ENCODE results near the gene ACAD9.
"Not testable (repeated sequence)": the region's sequence is repeated elsewhere in the genome, so short reads cannot be mapped to it uniquely, and the experiment has no call there.

ACAD9 gene

GRCh38 chr3:128861491-128861890 is 17.9 kb upstream of the ACAD9 start:
- no peak for DNase-seq (ENCODE audit: low spot score)

- no peak for DNase-seq (ENCODE audit: low spot score)
Observed at GRCh38 chr3:128863560-128863959, 15.9 kb upstream of the ACAD9 start.

- DNase-seq (ENCODE audit: low spot score): no peak
Observed at GRCh38 chr3:128864351-128864811, 15.0 kb upstream of the ACAD9 start.

- not testable (repeated sequence) for DNase-seq (ENCODE audit: low spot score)
Observed at GRCh38 chr3:128864849-128865804, 14.3 kb upstream of the ACAD9 start.

- no peak for DNase-seq (ENCODE audit: low spot score)
Observed at GRCh38 chr3:128867200-128868125, 12.0 kb upstream of the ACAD9 start.

GRCh38 chr3:128870347-128870746 is 9.1 kb upstream of the ACAD9 start:
- no peak for DNase-seq (ENCODE audit: low spot score)

GRCh38 chr3:128872282-128872681 is 7.1 kb upstream of the ACAD9 start:
- no peak for DNase-seq (ENCODE audit: low spot score)

GRCh38 chr3:128872744-128873143 is 6.7 kb upstream of the ACAD9 start:
- DNase-seq (ENCODE audit: low spot score): no peak

- DNase-seq (ENCODE audit: low spot score): no peak
Observed at GRCh38 chr3:128873244-128874022, 6.0 kb upstream of the ACAD9 start.

GRCh38 chr3:128874481-128875180 is 4.8 kb upstream of the ACAD9 start:
- DNase-seq (ENCODE audit: low spot score): no peak

- no peak for DNase-seq (ENCODE audit: low spot score)
Observed at GRCh38 chr3:128875556-128876120, 3.8 kb upstream of the ACAD9 start.

- no peak for DNase-seq (ENCODE audit: low spot score)
Observed at GRCh38 chr3:128878011-128878457, 1.4 kb upstream of the ACAD9 start.

- peak; percentile 44 for DNase-seq (ENCODE audit: low spot score)
Observed at GRCh38 chr3:128878556-128879124, 780 bp upstream of the ACAD9 start.

GRCh38 chr3:128879991-128880390 is 571 bp downstream of the ACAD9 start:
- DNase-seq (ENCODE audit: low spot score): no peak

GRCh38 chr3:128880455-128880854 is 1.0 kb downstream of the ACAD9 start:
- DNase-seq (ENCODE audit: low spot score): not testable (repeated sequence)

- DNase-seq (ENCODE audit: low spot score): no peak
Observed at GRCh38 chr3:128881576-128881975, 2.2 kb downstream of the ACAD9 start.

GRCh38 chr3:128882719-128883118 is 3.3 kb downstream of the ACAD9 start:
- no peak for DNase-seq (ENCODE audit: low spot score)

GRCh38 chr3:128884992-128885391 is 5.6 kb downstream of the ACAD9 start:
- no peak for DNase-seq (ENCODE audit: low spot score)

GRCh38 chr3:128889139-128889894 is 9.9 kb downstream of the ACAD9 start:
- no peak for DNase-seq (ENCODE audit: low spot score)

Measured in LoVo (cell line).